ENCODE data around the gene KLHL29.

KLHL29 gene

GRCh38 chr2:23499439-23499838, 114.5 kb downstream of the KLHL29 start:
- DNase-seq: no peak

GRCh38 chr2:23500836-23501235, 115.9 kb downstream of the KLHL29 start:
- no peak for DNase-seq

DNA sequence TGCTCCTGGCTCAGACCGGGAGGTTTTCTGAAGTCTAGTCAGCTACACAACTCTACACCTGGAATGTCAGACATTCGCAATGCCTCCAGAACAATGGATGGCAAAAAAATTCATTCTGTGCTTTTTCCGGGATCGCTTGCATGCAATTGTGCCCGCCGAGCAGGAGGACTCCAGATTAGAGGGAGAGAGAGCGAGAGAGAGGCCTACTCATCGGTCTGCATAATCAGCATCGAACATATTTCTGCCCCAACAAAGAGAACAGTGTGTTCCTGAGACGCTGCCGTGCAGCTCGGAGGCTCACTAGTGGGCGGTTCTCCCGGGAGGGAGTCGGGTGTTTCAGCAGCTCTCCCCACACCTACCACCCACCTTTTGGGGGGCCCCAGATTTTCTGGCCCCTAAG, 117.1 kb downstream of the KLHL29 start:
- no peak for DNase-seq

DNA sequence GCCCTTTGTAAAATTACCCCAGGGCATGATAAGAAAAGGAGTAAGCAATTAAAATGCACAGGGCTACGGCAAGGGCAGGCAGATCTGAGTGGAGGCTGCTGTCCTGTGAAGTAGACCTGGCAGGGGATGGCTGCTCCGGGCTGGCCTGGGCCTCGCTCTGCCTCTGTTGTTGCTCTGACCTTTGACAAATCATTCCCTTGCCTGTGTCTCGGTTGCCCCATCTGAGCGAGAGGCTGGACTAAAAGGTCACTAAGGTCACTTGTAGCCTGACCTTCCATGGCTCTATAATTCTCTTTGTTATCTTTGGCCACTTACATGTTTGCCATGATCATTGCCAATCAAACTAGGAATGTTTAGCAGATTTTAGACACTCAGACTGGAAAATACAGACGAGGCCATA, 118.1 kb downstream of the KLHL29 start:
- no peak for DNase-seq

DNA sequence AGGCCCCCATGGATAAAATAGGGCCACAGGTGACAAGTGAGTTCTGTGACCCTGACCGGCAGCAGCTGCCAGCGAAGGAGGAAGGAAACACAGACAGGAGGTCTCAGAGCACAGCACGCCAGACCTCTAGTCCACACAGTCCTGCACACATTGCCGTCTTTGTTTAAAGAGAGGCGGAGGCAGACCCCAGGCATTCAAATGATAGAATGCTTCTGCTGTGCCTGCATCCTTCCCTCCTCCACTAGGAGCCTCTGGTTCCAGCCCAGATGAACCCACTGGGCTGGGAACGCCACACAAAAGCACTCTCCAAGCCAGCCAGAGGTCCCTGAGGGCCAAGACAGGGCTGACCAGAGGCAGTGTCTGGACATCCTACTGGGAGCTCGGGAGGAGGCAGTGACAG, 118.7 kb downstream of the KLHL29 start:
- no peak for DNase-seq

DNA sequence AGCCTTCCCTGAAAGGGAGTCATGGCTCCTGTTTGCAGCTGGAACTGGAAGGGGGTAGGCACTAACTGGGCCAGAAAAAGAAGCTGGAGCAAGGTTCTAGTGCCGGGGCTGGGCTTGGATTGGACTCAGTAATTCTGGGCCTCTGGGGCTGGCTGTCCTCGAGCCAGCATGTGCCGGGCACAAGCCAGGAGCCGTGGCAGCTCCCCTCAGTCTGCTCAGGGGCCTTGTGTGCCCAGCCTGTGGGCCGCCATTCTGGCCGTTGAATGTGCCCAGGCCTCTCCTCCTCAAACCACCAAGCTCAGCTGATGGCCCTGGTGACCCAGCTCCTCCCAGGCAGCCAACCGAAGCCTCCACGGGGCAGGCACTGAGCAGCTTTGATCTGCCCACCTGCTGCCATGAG, 119.6 kb downstream of the KLHL29 start:
- DNase-seq: no peak

DNA sequence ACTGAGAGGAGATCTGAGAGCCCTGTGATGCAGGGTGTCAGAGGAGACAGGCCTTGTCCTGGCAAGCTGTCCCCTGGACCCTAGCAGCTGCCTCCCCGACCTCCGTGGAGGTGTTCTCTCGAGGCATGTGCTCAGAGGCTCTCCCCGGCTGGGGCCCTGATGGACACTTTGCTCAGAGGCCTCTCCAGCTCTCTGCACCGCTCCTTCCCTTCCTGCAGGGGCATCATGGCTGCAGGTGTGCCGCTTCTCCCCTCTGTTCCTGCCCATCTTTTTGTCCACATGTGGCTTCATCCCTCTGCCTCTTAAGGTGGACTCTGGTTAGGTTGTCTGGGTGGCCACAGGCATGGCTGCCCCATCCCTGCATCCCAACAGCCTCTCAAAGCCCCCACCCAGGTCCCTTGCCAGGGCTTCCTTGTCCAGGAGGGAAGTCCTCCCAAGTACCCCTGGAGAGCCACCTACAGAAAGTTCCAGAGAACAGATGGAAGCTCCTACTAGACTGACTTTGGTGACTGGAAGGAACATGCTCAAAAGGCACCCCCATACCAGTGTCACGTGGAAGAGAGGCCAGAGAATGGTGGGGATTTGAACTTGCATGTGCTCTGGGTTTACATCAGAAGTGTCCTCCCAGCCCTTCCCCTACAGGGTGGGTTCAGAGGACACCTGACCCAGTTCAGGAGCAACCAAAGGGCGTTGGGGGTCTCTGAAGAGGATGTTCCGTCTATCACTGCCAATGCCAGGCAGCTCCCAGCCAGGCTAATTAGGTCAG, 120.4 kb downstream of the KLHL29 start:
- DNase-seq: peak; percentile 4

- DNase-seq: no peak
These were observed 121.0 kb downstream of the KLHL29 start for GRCh38 chr2:23505984-23506380.

DNA sequence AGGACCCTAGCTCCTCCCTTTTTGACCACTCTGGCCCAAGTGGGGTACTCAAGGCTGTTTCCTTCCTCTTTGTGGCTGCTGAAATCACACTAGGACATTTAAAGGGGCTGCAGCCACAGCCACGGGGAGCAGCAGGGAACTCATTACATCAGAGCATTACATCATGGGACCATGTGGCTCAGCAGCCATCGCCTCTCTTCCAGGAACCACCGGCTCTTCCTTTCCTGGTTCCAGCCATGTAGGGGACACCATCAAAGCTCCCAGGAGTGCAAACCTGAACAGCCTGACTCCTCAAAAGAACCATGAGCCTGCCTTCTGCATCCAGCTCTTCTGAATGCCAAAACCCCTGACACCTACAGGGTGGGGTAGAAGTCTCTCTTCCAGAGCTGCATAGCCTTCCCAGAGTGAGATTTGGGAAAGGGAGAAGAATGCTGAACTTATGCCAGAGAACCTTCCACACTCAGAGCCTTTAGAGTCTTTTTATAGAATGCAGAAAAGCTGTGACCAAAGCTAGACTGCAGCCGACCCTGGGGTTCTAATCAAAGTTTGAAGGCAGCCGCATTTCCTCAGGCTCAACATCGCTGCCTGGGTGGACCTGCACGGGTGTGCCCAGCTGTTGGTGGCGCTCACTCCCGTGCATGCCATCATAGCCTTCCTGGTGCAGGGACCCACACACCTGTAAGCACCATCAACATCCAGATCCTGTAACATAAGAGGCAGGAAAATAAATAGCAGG, 121.7 kb downstream of the KLHL29 start:
- no peak for DNase-seq

DNA sequence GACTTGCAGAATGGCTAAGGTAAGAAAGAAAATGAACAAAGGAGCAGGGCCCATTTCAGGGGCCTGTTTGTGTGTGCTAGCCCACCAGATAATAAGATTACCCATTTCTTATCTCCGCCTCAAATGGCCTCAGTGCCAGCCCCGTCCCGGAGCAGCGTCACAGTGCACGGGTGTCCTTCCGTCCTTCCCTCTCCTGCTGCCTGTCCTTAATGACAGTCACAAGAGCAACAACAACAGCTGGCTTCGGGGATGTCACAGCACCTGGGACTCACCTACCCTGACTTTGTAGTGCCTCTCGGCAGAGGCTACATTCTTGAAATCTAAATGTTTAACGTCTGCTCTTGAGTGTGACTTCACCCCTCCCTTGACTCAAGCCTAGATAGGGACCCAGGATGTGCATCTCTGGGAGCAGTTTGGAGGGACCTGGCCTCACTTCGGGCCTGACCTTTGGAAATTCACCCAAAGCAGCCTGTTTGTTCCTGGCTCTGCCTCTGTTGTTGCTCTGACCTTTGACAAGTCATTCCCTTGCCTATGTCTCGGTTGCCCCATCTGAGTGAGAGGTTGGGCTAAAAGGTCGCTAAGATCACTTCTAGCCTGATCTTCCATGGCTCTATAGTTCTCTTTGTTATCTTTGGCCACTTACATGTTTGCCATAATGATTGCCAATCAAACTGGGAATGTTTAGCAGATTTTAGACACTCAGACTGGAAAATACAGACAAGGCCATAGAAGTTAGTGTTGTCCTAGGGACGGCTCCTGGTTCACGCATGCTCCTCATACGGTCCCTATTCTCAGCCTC, 122.5 kb downstream of the KLHL29 start:
- DNase-seq: no peak

DNA sequence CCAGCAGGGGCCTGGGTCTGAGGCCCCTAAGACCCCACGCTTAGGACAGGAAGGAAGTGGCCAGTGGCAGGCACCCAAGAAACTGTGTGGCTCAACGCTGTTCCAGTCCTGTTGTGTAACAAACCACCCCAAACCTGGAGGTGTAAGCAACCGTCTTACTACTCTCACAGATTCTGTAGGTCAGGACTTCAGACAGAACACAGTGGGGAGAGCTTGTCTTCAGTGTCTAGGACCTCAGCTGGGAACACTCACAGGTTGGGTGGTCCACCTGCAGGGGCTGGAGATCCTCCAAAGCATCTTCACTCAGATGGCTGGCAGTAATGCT, 123.0 kb downstream of the KLHL29 start:
- DNase-seq: no peak

- DNase-seq: no peak
These were observed 124.1 kb downstream of the KLHL29 start for GRCh38 chr2:23509103-23509502.

GRCh38 chr2:23509596-23510292, 124.8 kb downstream of the KLHL29 start:
- no peak for DNase-seq

DNA sequence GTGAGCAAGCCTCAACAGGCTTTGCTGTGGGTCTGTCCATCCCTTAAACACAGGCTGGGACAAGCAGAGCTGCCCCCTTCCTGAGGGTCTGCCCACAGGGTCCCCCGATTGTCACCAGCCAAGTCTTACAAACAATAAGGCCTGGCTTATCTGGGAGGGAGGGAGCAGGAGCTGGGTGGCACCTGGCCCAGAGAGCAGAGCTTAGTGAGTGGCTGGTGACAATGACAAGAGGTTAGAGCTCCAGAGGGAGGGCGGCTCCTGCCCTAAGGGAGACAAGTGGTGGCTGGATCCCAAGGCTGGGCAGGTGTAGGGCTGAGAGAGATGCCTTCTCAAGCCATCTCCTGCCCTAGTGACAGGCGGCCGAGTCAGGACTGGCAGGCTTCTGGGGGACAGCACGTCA, 125.5 kb downstream of the KLHL29 start:
- peak; percentile 6 for DNase-seq

DNA sequence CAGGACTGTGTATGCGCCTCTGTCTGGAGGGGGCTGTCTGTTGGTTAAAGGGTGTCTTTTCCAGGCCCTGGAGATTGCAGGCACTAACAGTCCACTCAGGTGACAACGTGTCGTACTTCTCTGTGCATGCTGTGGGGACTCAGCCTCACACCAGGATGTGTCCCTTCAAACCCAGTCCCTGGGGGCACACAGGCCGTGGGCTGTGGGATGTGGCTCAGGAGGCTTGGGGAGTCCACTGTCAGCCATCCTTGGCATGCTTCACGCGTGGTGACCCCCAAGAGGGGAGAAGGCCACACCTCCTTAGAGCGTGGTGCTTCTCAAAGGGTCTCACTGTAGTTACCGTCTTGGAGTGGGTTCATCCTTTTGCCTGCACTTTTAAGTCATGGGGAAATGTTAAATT, 127.8 kb downstream of the KLHL29 start:
- DNase-seq: no peak

DNA sequence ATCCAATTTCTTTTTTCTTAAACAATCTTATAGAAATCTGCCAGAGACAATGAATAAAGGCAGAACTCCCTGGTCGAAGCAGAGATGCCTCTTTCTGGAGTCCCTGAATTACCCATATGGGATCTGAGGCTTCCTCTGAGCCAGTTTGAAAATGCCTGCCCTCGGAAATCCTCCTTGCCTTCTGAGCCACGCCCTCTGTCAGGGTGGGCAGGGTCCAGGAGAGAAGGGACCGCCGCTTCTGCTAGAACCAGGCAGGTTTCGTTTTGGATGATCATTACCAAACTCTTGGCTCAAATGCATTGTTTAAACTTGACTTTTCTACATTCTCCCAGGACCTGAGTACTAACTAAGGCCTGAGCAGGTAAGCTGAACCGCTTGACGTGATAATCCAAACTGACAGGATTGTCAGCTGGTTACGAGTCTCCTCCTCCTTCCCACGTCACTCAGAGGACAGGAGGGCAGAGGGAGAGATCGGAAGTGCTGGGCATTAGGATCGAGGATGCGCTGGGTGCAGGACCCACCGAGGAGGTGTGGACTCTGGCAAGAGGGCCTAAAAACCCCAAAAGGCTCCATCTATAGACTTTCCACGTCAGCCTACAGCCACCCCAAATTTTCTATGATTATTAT, 128.4 kb downstream of the KLHL29 start:
- DNase-seq: no peak

GRCh38 chr2:23513872-23514793, 129.2 kb downstream of the KLHL29 start:
- DNase-seq: peak; percentile 24

DNA sequence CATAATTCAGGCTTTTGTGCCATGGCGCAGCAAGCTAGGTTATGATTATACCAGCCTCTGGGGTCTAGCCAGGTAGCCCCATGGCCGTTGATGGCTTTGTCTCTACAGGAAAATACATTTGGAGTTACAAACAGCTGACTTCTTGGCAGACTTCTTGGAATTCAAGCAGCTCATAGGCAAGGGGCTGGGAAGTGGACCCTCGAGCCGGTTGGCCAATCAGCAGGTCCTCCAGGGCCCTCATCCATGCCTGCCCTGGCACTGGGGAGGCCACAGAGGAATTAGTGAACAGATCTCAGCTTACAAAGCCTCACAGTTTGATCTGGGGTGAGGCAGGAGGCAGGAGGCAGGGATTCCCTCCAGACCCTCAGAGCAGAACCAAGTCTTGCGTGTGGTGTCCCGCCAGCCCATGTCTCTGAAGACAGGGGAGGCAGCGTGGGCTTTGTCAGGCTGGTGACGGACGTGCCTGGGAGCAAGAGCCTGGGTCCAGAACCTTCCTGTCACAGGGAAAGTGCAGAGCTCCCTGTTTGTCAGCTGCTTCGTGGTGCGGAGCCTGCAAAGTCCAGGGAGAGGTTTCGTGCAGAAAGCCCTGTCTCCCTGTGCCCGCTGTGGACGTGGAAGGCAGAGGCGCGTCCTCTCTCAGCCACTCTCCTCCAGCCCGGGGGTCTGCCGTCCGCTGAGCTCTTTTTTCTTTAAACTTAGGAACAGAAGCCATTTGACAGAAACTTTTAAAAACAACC, 131.7 kb downstream of the KLHL29 start:
- DNase-seq: peak; percentile 2

- no peak for DNase-seq
These were observed 133.7 kb downstream of the KLHL29 start for GRCh38 chr2:23518481-23519333.

GRCh38 chr2:23519334-23519651, 134.3 kb downstream of the KLHL29 start:
- no peak for DNase-seq

All from NCI-H1436 (cell line).